Body of pancreas (tissue), 4 donors: ENCODE results near the gene PSKH1. TPM values are rescaled to one million over a fixed set of nuclear protein-coding genes. Genes with fewer than 3 reads are reported as not detected.

Source experiments
- ATAC-seq: fragments of 150-250 bp; one replicate; pipeline ENCODE4 v1.9.1; 2016
- DNase-seq, 4 donors: peaks; one replicate each; pipeline ENCODE4 v3.0.0-alpha.2; 2019
- H3K27ac ChIP-seq, 4 donors: fragments of 200-600 bp; sonication (generic); 1 replicate in 3 of 4; 2 replicates in 1 of 4; pipeline versions ENCODE4 v1.5.1 to v1.6.1; 2016 to 2019; ENCODE audit warnings: mild to moderate bottlenecking in 1 of 4, mixed read lengths in 1 of 4, moderate library complexity in 1 of 4
- H3K27me3 ChIP-seq, 2 donors: fragments of 200-600 bp; sonication (generic); one replicate each; pipeline ENCODE4 v1.6.0; 2016; ENCODE audit warnings: mild to moderate bottlenecking in 1 of 2
- H3K36me3 ChIP-seq, 2 donors: fragments of 200-600 bp; sonication (generic); replicated peaks in 1 of 2; 2 replicates each; pipeline ENCODE4 v1.5.1; 2016; ENCODE audit warnings: low read depth in 2 of 2; ENCODE audit not compliant: insufficient read depth in 1 of 2
- H3K4me1 ChIP-seq: fragments of 200-600 bp; sonication (generic); one replicate; pipeline ENCODE4 v1.6.0; 2016
- H3K4me3 ChIP-seq, 2 donors: fragments of 200-600 bp; sonication (generic); 1 replicate in 1 of 2; 2 replicates in 1 of 2; pipeline ENCODE4 v1.5.1; 2016 to 2019
- H3K9me3 ChIP-seq, 3 donors: fragments of 200-600 bp; sonication (generic); 1 replicate in 2 of 3; 2 replicates in 1 of 3; pipeline ENCODE4 v1.5.1; 2016
- CTCF ChIP-seq, 7 experiments: fragments of 450-650 bp in 4 of 7; fragments of 200-600 bp in 3 of 7; sonication (generic) in 3 of 7; IDR thresholded peaks; one replicate each; pipeline ENCODE4 v1.5.1; 2016 to 2019; ENCODE audit warnings: antibody characterized with exemption in 7 of 7
- POLR2A ChIP-seq, 3 donors: fragments of 450-650 bp; IDR thresholded peaks; one replicate each; pipeline ENCODE4 v1.6.1; 2016; ENCODE audit warnings: antibody characterized with exemption in 3 of 3, mild to moderate bottlenecking in 2 of 3
- WGBS, 2 donors: methylation state at CpG; one replicate each; pipeline ENCODE4 v1.1.5; 2017; 5-methylcytosine and 5-hydroxymethylcytosine counted together
- intact Hi-C: fragments of 100-400 bp; cut with DNase I; formaldehyde crosslinking; loops from one replicate; pipeline ENCODE4 v1.15.1; 2023
- total RNA-seq, 2 donors: library from RNA; depleted of rRNA; stranded (reverse); fragments of >200 nt; gene quantifications; one replicate each; pipeline ENCODE4 v1.1.0, GENCODE V29; 2016

The PSKH1 gene
- total RNA-seq, 2 donors from 2014 or later = 15.0 to 16.8 TPM

DNA sequence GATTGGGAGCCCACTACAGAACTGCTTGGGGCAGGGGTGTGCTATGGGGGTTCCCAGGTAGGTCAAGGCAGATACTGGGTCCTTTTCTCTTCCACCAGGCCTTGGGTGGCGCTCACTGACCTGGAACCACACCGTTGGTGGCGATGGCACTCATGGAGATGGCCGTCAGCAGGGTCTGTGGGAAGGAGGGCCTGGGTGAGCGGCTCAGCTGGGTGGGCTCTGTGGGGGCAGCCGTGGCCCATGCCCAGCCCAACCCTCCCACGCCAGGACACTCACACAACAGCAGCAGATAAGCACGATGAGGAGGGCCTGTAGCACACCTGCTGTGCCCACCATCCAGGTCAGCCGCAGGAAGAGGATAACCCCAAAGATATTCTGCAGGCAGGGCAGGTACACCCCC is 64.6 kb downstream of the PSKH1 start:
- TF ChIP-seq POLR2A (IDR thresholded peaks at IDR 0.05) (no peak), CTCF (IDR thresholded peaks at IDR 0.05) (no peak)
- H3K27ac ChIP-seq = no peak overlapping the region
- peaks cover 16% of the 10 kb centered on the region for H3K4me1 ChIP-seq
- DNase-seq (peak in 1 of 4 donors; percentile 6), ATAC-seq (no peak)
- intact Hi-C loops = no loop called here
- H3K4me3 ChIP-seq = no peak overlapping the region
- H3K9me3 ChIP-seq = no peaks in the 10 kb centered on the region
- WGBS, 2 donors = 96 to 100% methylated on average over 1 to 9 of the region's 9 CpGs
- no peaks in the 10 kb centered on the region for H3K27me3 ChIP-seq
- peaks cover 0 to 2% of the 10 kb centered on the region in 2 donors for H3K36me3 ChIP-seq

DNA sequence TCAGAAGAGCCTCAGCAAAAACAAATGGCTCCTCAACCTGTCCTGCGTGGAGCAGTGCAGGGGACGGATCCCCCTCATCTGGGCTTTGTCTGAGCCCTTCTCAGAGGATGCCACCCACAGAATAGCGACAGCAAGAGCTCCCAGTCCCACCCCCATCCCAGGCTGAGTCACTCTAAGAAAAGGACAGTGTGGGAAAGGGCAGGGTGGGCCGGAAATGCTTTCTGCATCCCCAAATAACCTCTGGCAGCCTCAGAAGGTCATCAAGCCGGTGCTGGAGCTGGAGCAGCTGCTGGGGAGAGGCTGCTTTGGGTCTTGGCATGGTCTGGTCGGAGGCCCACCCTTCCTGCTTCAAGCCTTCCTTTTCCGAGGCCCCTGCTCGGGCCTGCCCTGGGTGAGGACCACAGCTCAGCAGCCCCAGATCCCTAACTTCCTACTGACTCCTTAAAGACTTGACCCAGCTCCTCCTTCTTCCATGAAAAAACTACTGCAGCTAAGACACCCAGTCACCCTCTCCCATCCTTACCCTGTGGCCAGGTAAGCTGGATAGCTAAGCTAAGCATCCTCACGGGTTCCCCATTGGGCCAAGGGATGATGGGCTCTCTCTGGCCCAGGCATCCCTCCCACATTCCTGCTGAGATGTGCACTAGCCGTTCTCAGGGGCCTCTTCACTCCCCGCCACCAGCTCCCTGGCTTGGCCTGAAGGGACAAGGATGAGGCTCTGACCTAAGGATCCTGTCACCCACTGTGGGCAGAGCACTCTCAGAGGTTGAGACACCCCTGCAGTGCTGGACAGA is 66.7 kb downstream of the PSKH1 start:
- H3K4me1 ChIP-seq = peaks cover 26% of the 10 kb centered on the region
- ATAC-seq = peak; percentile 36

DNA sequence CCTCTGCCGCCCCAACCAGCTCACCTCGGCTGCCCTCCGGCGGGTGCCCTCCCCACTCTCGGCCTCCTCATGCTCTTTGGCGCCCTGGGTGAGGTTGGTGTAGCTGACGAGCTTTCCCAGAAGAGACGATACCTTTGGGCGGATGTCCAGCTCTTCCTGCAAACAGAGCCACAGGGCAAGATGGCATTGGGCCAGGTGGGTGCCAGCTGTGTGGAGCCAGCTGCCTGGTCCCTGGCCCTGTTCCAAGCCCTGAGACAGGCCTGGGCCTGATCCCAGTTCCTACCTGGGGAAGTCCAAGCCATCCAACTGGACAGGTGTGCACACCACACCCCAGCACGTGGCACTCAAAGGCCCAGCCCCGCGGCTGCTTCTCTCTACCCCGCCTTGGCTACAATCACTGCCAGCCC is 68.5 kb downstream of the PSKH1 start:
- WGBS, 2 donors = 20 to 24% methylated on average over 1 to 13 of the region's 13 CpGs
- H3K4me1 ChIP-seq = peaks cover 43% of the 10 kb centered on the region
- peak overlapping the region in 3 of 4 donors; percentile 43 to 67 (median 64) for H3K27ac ChIP-seq
- no peak overlapping the region for H3K4me3 ChIP-seq
- no peak for TF ChIP-seq CTCF (IDR thresholded peaks at IDR 0.05)
- TF ChIP-seq POLR2A (IDR thresholded peaks at IDR 0.05) = no peak
- intact Hi-C loops = no loop called here
- ATAC-seq (peak; percentile 89), DNase-seq (peak; percentile 92 to 99 (median 98))
- no peaks in the 10 kb centered on the region for H3K9me3 ChIP-seq
- H3K27me3 ChIP-seq = no peaks in the 10 kb centered on the region
- peaks cover 0 to 2% of the 10 kb centered on the region in 2 donors for H3K36me3 ChIP-seq

More for the DNA sequence above, 66.7 kb downstream of the PSKH1 start:
- H3K27ac ChIP-seq = peak overlapping the region in 3 of 4 donors; percentile 20 to 58 (median 34)
- H3K36me3 ChIP-seq = peaks cover 0 to 2% of the 10 kb centered on the region in 2 donors
- WGBS, 2 donors = 76 to 82% methylated on average over 8 to 11 of the region's 11 CpGs
- intact Hi-C loops = no loop called here
- H3K27me3 ChIP-seq = no peaks in the 10 kb centered on the region
- TF ChIP-seq POLR2A (IDR thresholded peaks at IDR 0.05) (no peak), CTCF (IDR thresholded peaks at IDR 0.05) (no peak)
- H3K4me3 ChIP-seq = no peak overlapping the region
- DNase-seq = peak in 3 of 4 donors; percentile 13 to 61 (median 35)
- H3K9me3 ChIP-seq = no peaks in the 10 kb centered on the region

- H3K27me3 ChIP-seq = no peaks in the 10 kb centered on the region
- no peak overlapping the region for H3K4me3 ChIP-seq
- H3K4me1 ChIP-seq = peaks cover 48% of the 10 kb centered on the region
- peak overlapping the region in 2 of 4 donors; percentile 48 to 64 for H3K27ac ChIP-seq
- no peaks in the 10 kb centered on the region for H3K9me3 ChIP-seq
- ATAC-seq = no peak
- intact Hi-C loops = no loop called here
- 95 to 97% methylated on average over 6 to 8 of the region's 8 CpGs for WGBS, 2 donors
- H3K36me3 ChIP-seq = peaks cover 0 to 2% of the 10 kb centered on the region in 2 donors
- TF ChIP-seq POLR2A (IDR thresholded peaks at IDR 0.05) = no peak
- no peak for TF ChIP-seq CTCF (IDR thresholded peaks at IDR 0.05)
- no peak for DNase-seq
These were observed 69.1 kb downstream of the PSKH1 start for GRCh38 chr16:67962135-67962534.
